ENCODE measurements around the gene NR2F2. TPM values are rescaled to one million over a fixed set of nuclear protein-coding genes. Genes with fewer than 3 reads are reported as not detected.

NR2F2 gene
- total RNA-seq, 1 donor from 2014 or later = 135 TPM

- Mint-ChIP-seq H3K9me3 (no peaks in the 10 kb centered on the region), H3K36me3 (peaks cover 24% of the 10 kb centered on the region), H3K4me3 (peak overlapping the region; percentile 96), H3K4me1 (ENCODE audit: unreplicated experiment) (peaks cover 24% of the 10 kb centered on the region), H3K27ac (peak overlapping the region; percentile 98), H3K27me3 (peaks cover 29% of the 10 kb centered on the region)
- TF ChIP-seq CTCF (conservative IDR thresholded peaks at IDR 0.05) = no peak
- DNase-seq (ENCODE audit: extremely low spot score, unreplicated experiment) = no peak
Observed at GRCh38 chr15:96329403-96329981, 1.0 kb upstream of the NR2F2 start.

GRCh38 chr15:96330064-96330449, 443 bp upstream of the NR2F2 start:
- H3K36me3 Mint-ChIP-seq = peaks cover 28% of the 10 kb centered on the region
- DNase-seq (ENCODE audit: extremely low spot score, unreplicated experiment) = no peak
- no peaks in the 10 kb centered on the region for H3K9me3 Mint-ChIP-seq
- H3K27ac Mint-ChIP-seq = peak overlapping the region; percentile 98
- H3K4me3 Mint-ChIP-seq = peak overlapping the region; percentile 96
- peaks cover 20% of the 10 kb centered on the region for H3K4me1 Mint-ChIP-seq (ENCODE audit: unreplicated experiment)
- peaks cover 26% of the 10 kb centered on the region for H3K27me3 Mint-ChIP-seq
- TF ChIP-seq CTCF (conservative IDR thresholded peaks at IDR 0.05) = no peak

- Mint-ChIP-seq H3K27ac (peak overlapping the region; percentile 98), H3K4me1 (ENCODE audit: unreplicated experiment) (peaks cover 16% of the 10 kb centered on the region), H3K27me3 (peaks cover 19% of the 10 kb centered on the region), H3K36me3 (peaks cover 41% of the 10 kb centered on the region), H3K9me3 (no peaks in the 10 kb centered on the region), H3K4me3 (peak overlapping the region; percentile 96)
- no peak for DNase-seq (ENCODE audit: extremely low spot score, unreplicated experiment)
- TF ChIP-seq CTCF (conservative IDR thresholded peaks at IDR 0.05) = no peak
Observed at GRCh38 chr15:96331144-96331944, 844 bp downstream of the NR2F2 start.

GRCh38 chr15:96331945-96332636, 1.6 kb downstream of the NR2F2 start:
- H3K27ac Mint-ChIP-seq = peak overlapping the region; percentile 96
- H3K4me1 Mint-ChIP-seq (ENCODE audit: unreplicated experiment) = peaks cover 21% of the 10 kb centered on the region
- DNase-seq (ENCODE audit: extremely low spot score, unreplicated experiment) = peak; percentile 70
- H3K9me3 Mint-ChIP-seq = no peaks in the 10 kb centered on the region
- peak overlapping the region; percentile 96 for H3K4me3 Mint-ChIP-seq
- H3K36me3 Mint-ChIP-seq = peaks cover 49% of the 10 kb centered on the region
- H3K27me3 Mint-ChIP-seq = peaks cover 19% of the 10 kb centered on the region
- TF ChIP-seq CTCF (conservative IDR thresholded peaks at IDR 0.05) = no peak

GRCh38 chr15:96332637-96333121, 2.2 kb downstream of the NR2F2 start:
- no peaks in the 10 kb centered on the region for H3K9me3 Mint-ChIP-seq

More at GRCh38 chr15:96332637-96333121, 2.2 kb downstream of the NR2F2 start:
- Mint-ChIP-seq H3K27ac (peak overlapping the region; percentile 93), H3K4me1 (ENCODE audit: unreplicated experiment) (peaks cover 26% of the 10 kb centered on the region), H3K27me3 (peaks cover 19% of the 10 kb centered on the region), H3K4me3 (peak overlapping the region; percentile 95), H3K36me3 (peaks cover 52% of the 10 kb centered on the region)
- no peak for TF ChIP-seq CTCF (conservative IDR thresholded peaks at IDR 0.05)
- no peak for DNase-seq (ENCODE audit: extremely low spot score, unreplicated experiment)
